Superior temporal gyrus (tissue), 1 donor: ENCODE results near the gene APOE.

Experiments used
- DNase-seq: peaks from one replicate; pipeline ENCODE4 v3.0.0-alpha.2; 2016; ENCODE audit errors: extremely low spot score

APOE gene

GRCh38 chr19:44951179-44952159, 45.9 kb downstream of the APOE start:
- DNase-seq, result peak; percentile 91

- no peak for DNase-seq
Observed at GRCh38 chr19:44954278-44954648, 48.7 kb downstream of the APOE start.

GRCh38 chr19:44954649-44955504, 49.3 kb downstream of the APOE start, which contains the start of gene CLPTM1:
CLPTM1 (plus strand) TSS chr19:44955380; CDS start chr19:44955396, 16 bp downstream.
- peak; percentile 97 for DNase-seq

GRCh38 chr19:44955505-44956439, 50.2 kb downstream of the APOE start:
- no peak for DNase-seq

- no peak for DNase-seq
Observed at GRCh38 chr19:44957526-44957925, 51.9 kb downstream of the APOE start.

GRCh38 chr19:44958090-44958489, 52.5 kb downstream of the APOE start:
- no peak for DNase-seq
